Spleen (tissue), 11 donors: ENCODE data around the gene DPM2. TPM values are rescaled to one million over a fixed set of nuclear protein-coding genes. Genes with fewer than 3 reads are reported as not detected.

Experiments used
- DNase-seq: peaks from one replicate; pipeline ENCODE4 v3.0.0-alpha.2; 2020
- H3K27ac ChIP-seq, 8 donors: fragments of 200-600 bp; sonication (generic) in 7 of 8; 1 replicate in 4 of 8; 2 replicates in 4 of 8; pipeline versions ENCODE4 v1.5.0 to v1.8.0; 2016 to 2021; ENCODE audit warnings: inconsistent platforms in 4 of 8, mild to moderate bottlenecking in 4 of 8, moderate library complexity in 1 of 8
- H3K27me3 ChIP-seq, 7 donors: fragments of 200-600 bp; sonication (generic) in 6 of 7; replicated peaks in 1 of 7; 1 replicate in 4 of 7; 2 replicates in 3 of 7; pipeline versions ENCODE4 v1.5.0 to v1.8.0; 2016 to 2021; ENCODE audit warnings: inconsistent platforms in 3 of 7, mild to moderate bottlenecking in 1 of 7
- H3K36me3 ChIP-seq, 6 donors: fragments of 200-600 bp; sonication (generic) in 5 of 6; 1 replicate in 4 of 6; 2 replicates in 2 of 6; pipeline versions ENCODE4 v1.5.0 to v1.8.0; 2016 to 2021; ENCODE audit warnings: inconsistent platforms in 2 of 6
- H3K4me1 ChIP-seq, 6 donors: fragments of 200-600 bp; sonication (generic) in 5 of 6; 1 replicate in 3 of 6; 2 replicates in 3 of 6; pipeline versions ENCODE4 v1.5.0 to v1.8.0; 2016 to 2021; ENCODE audit warnings: inconsistent platforms in 3 of 6
- H3K4me3 ChIP-seq, 8 donors: fragments of 200-600 bp; sonication (generic) in 7 of 8; 1 replicate in 4 of 8; 2 replicates in 4 of 8; pipeline versions ENCODE4 v1.5.0 to v1.8.0; 2016 to 2021; ENCODE audit warnings: inconsistent platforms in 4 of 8, mild to moderate bottlenecking in 4 of 8, moderate library complexity in 2 of 8
- H3K9me3 ChIP-seq, 8 donors: fragments of 200-600 bp; sonication (generic) in 7 of 8; 1 replicate in 4 of 8; 2 replicates in 4 of 8; pipeline versions ENCODE4 v1.5.0 to v1.8.0; 2016 to 2021; ENCODE audit warnings: inconsistent platforms in 4 of 8
- POLR2A ChIP-seq, 3 donors: fragments of 450-650 bp; IDR thresholded peaks; one replicate each; pipeline ENCODE4 v1.5.1; 2017; ENCODE audit warnings: antibody characterized with exemption in 3 of 3, mild to moderate bottlenecking in 1 of 3
- POLR2AphosphoS5 ChIP-seq, 3 donors: sonication (generic); formaldehyde crosslinking; IDR thresholded peaks; one replicate each; pipeline ENCODE4 v1.5.1; 2017; ENCODE audit warnings: antibody characterized with exemption in 3 of 3
- WGBS, 5 donors: extraction: QIAGEN DNeasy Blood & Tissue Kit in 3 of 5; methylation state at CpG; one replicate each; pipeline versions ENCODE4 v1.1.5 to v1.1.7; 2013 to 2018; 5-methylcytosine and 5-hydroxymethylcytosine counted together
- intact Hi-C: fragments of 100-400 bp; cut with DNase I; formaldehyde crosslinking; loops from one replicate; pipeline ENCODE4 v1.15.0; 2023; ENCODE audit warnings: low total_unique reads
- polyA plus RNA-seq, 3 donors: library from polyadenylated mRNA; stranded (reverse); fragments of 200-250 nt; gene quantifications; one replicate each; pipeline ENCODE4 v1.2.1, GENCODE V29; 2013
- total RNA-seq, 7 donors: library from RNA; depleted of rRNA in 3 of 7; stranded (reverse); fragments of >200 nt in 3 of 7; fragmentation: NEBNext Ultra II Directional in 4 of 7; extraction: Animal tissue kit (Norgen Biotek cat#: 25700) in 4 of 7; gene quantifications; one replicate each; pipeline versions ENCODE4 v1.1.0 to v1.2.1, GENCODE V29; 2016 to 2021
- TF ChIP-seq, protein P1 (sequence below), 11 experiments: fragments of 200-600 bp in 7 of 11; fragments of 450-650 bp in 4 of 11; sonication (generic) in 4 of 11; IDR thresholded peaks in 8 of 11; conservative IDR thresholded peaks in 3 of 11; 1 replicate in 7 of 11; 2 replicates in 4 of 11; pipeline versions ENCODE4 v1.4.0 to v1.8.0; 2016 to 2021; ENCODE audit warnings: antibody characterized with exemption in 11 of 11, inconsistent platforms in 4 of 11, mild to moderate bottlenecking in 1 of 11
- donor health status: healthy with polysubstance abuse.
- donor health status: DM: no; HTN: no; CAD: no; lungs with moderate emphysema.
- donor health status: DM: no; HTN: no; CAD: no.
- donor health status: Bipolar disorder and iron deficiency.
- donor health status: healthy.
- donor health status: DM: no; HTN: no; CAD: no.
- donor health status: DM: yes; HTN: yes; CAD: no.

Gene DPM2
- total and polyA plus RNA-seq, 10 donors, result 19.5 to 33.8 (median 25.4) TPM

DNA sequence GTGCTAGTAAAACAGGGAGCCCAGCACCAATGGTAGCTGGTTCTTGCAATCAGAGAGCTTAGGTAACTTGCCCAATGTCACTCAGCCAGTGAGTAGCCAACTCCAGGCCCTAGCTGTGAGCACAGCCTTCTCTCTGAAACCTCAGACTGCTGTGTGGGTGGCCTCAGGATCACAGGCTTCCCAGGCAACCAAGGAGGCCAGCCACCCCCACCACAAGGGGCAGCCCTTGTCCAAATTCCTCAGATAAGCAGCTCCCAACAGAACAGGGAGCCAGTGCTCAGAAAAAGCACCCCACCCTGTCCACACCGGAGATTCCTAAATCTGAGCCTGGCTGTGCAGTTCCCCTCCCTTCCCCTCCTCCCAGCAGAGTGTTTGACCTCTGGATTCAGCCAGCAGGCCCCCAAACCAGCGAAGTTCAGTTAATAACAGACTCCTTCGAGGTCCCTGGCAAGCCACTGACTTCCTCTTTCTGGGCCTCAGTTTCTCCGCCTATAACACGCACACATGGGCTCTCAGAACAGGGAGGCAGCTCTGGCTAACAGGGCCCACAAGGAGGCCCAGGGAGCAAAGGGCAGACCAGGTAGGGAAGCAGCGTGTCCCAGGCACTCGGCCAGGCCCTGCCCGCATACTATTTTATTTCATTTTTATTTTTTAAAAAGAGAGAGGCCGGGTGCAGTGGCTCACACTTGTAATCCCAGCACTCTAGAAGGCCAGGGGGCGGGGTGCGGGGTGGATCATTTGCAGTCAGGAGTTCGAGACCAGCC lies 40.4 kb upstream of the DPM2 start:
- H3K4me1 ChIP-seq, result peaks cover 43 to 92% (median 91%) of the 10 kb centered on the region in 6 donors

DNA sequence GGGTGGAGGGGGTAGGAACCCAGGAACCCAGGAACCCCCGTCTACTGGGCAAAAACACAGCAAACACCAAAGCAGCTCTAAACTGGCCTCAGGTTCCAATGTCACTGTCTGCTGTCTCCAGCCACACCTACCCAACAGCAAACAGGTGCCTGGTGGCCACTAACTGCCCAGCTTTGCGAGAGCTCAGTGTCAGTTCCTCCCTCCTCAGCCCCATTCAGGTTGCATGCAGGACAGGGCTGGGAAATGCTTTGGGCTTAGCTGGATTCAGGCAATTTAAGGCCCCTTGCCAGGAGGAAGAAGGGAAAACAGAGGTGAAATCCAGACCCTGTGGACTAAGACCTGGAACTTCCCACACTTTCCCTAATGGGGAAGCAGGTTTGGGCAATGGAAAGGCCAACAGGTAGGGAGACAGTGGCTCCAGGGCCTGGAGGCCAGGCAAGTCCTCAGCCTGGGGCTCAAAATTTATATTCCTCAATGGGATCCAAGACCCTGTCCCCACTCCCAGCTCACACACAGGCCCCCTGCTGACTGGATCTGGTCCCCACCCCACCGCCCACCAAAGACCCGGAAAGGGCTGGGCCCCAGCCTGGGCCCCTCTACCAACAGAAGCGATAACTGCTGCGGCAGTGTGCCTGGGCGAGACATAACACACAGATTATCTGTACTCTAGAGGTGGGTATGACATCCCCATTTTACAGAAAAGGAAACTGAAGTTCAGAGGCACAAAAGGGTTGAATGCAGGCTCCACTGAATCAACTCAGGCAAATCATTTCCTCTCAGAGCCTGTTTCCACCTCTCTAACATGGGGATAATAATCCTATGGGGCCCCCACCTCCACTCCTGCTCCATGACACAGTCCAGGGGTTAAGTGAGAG lies 39.6 kb upstream of the DPM2 start:
- peak overlapping the region; percentile 7 to 94 (median 86) for H3K27ac ChIP-seq
- peaks cover 0 to 10% (median 0%) of the 10 kb centered on the region in 6 donors for H3K36me3 ChIP-seq
- peaks cover 0 to 12% (median 0%) of the 10 kb centered on the region in 7 donors for H3K27me3 ChIP-seq
- intact Hi-C loops, result no loop called here
- peak overlapping the region; percentile 12 to 94 (median 80) for H3K4me3 ChIP-seq
- peaks cover 49 to 94% (median 91%) of the 10 kb centered on the region in 6 donors for H3K4me1 ChIP-seq
- no peak for DNase-seq
- TF ChIP-seq POLR2A (IDR thresholded peaks at IDR 0.05) (no peak), POLR2AphosphoS5 (IDR thresholded peaks at IDR 0.05) (peak in 1 of 3 donors; percentile 24)
- WGBS, 5 donors, result 70 to 80% (median 70%) methylated on average over 6 to 7 of the region's 7 CpGs
- no peaks in the 10 kb centered on the region for H3K9me3 ChIP-seq

More for the DNA sequence above, 40.4 kb upstream of the DPM2 start:
- TF ChIP-seq, protein P1, sequence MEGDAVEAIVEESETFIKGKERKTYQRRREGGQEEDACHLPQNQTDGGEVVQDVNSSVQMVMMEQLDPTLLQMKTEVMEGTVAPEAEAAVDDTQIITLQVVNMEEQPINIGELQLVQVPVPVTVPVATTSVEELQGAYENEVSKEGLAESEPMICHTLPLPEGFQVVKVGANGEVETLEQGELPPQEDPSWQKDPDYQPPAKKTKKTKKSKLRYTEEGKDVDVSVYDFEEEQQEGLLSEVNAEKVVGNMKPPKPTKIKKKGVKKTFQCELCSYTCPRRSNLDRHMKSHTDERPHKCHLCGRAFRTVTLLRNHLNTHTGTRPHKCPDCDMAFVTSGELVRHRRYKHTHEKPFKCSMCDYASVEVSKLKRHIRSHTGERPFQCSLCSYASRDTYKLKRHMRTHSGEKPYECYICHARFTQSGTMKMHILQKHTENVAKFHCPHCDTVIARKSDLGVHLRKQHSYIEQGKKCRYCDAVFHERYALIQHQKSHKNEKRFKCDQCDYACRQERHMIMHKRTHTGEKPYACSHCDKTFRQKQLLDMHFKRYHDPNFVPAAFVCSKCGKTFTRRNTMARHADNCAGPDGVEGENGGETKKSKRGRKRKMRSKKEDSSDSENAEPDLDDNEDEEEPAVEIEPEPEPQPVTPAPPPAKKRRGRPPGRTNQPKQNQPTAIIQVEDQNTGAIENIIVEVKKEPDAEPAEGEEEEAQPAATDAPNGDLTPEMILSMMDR (IDR thresholded peaks at IDR 0.05 in 8 of 11, conservative IDR thresholded peaks at IDR 0.05 in 3 of 11), result no peak
- TF ChIP-seq POLR2A (IDR thresholded peaks at IDR 0.05), result no peak
- TF ChIP-seq POLR2AphosphoS5 (IDR thresholded peaks at IDR 0.05), result no peak
- Histone ChIP-seq H3K27me3 (peaks cover 0 to 12% (median 0%) of the 10 kb centered on the region in 7 donors), H3K36me3 (peaks cover 0 to 10% (median 0%) of the 10 kb centered on the region in 6 donors), H3K9me3 (no peaks in the 10 kb centered on the region), H3K4me3 (peak overlapping the region; percentile 65 to 94 (median 80)), H3K27ac (peak overlapping the region; percentile 8 to 94 (median 86))
- no peak for DNase-seq
- intact Hi-C loops, result no loop called here
- WGBS, 5 donors, result 59 to 74% (median 65%) methylated on average over 12 of the region's 12 CpGs

DNA sequence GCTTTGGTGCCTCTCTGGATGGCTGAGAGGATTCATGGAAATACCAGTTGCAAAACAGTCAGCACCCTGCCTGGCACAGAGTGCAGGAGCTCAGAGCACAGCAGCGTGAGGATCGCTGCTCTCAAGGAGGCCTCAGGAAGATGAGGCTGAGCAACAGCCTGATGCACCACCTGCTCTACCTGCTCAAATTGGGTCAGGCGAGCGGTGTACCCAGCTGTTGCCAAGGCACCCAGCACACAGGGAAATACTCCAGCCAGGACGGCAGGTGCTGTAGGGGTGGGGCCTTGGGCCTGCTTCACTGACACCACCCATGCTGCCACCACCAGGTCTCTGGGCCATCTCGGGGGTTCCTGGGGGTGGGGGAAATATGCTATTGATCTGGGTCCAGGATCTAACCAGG lies 38.8 kb upstream of the DPM2 start:
- Histone ChIP-seq H3K4me3 (peak overlapping the region in 7 of 8 donors; percentile 12 to 94 (median 82)), H3K27ac (peak overlapping the region in 4 of 8 donors; percentile 87 to 94 (median 90)), H3K36me3 (peaks cover 0 to 10% (median 0%) of the 10 kb centered on the region in 6 donors), H3K4me1 (peaks cover 57 to 94% (median 91%) of the 10 kb centered on the region in 6 donors), H3K27me3 (peaks cover 0 to 12% (median 0%) of the 10 kb centered on the region in 7 donors), H3K9me3 (no peaks in the 10 kb centered on the region)
- TF ChIP-seq, protein P1 (IDR thresholded peaks at IDR 0.05 in 8 of 11, conservative IDR thresholded peaks at IDR 0.05 in 3 of 11), result no peak
- intact Hi-C loops, result no loop called here
- no peak for DNase-seq
- 65 to 82% (median 68%) methylated on average over 5 to 6 of the region's 6 CpGs for WGBS, 5 donors

DNA sequence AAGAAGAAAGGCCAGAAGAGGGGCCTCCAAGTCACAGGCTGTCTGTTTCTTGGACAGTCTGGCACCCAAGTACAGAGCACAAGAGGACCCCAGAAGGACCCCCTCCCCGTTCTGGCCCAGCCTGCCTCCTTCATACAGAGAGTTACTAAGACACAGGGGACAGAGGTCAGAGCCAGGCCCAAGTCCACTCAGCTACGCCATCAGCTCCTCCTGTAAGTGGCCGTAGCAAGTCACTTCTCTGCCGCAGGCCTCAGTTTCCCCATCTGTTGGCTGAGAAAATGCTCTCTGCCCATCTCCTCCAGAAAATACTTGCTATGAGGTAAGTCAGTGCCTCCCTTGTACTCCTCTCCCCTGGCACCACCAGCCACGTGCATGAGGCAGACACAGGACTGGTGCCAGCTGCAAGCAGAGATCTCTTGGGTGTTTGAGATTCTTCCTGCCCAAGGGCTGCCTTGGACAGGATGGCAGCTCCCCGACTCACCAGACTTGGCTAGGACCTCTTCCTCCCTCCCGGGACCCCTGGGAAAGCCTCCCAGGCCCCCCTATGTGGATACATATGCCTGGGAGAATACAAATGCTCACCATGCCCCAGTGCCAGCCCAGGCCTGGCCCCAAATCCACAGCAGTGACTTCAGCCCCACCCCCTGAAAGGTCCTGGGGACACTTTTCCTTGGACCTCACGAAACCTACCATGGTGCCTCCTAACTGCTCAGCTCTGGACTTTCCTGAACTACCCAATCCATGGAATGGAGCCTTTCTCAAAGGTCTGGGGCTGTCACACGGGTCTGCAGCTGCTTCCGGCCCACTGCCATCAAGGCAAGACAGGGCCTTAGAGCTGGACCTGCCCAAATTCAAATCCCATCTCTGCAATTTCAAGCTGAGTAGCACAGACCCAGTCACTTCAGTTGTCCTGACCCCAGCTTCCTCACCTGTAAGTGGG lies 38.0 kb upstream of the DPM2 start:
- TF ChIP-seq, protein P1 (IDR thresholded peaks at IDR 0.05 in 8 of 11, conservative IDR thresholded peaks at IDR 0.05 in 3 of 11), result no peak
- TF ChIP-seq POLR2A (IDR thresholded peaks at IDR 0.05), result no peak
- no peak for TF ChIP-seq POLR2AphosphoS5 (IDR thresholded peaks at IDR 0.05)
- H3K27ac ChIP-seq, result peak overlapping the region in 7 of 8 donors; percentile 15 to 94 (median 85)
- peak overlapping the region in 5 of 8 donors; percentile 65 to 94 (median 87) for H3K4me3 ChIP-seq
- 70 to 86% (median 80%) methylated on average over 10 of the region's 10 CpGs for WGBS, 5 donors
- no peaks in the 10 kb centered on the region for H3K9me3 ChIP-seq
- peaks cover 0 to 10% (median 0%) of the 10 kb centered on the region in 6 donors for H3K36me3 ChIP-seq
- intact Hi-C loops, result no loop called here
- DNase-seq, result no peak
- H3K4me1 ChIP-seq, result peaks cover 65 to 97% (median 95%) of the 10 kb centered on the region in 6 donors
- peaks cover 0 to 12% (median 0%) of the 10 kb centered on the region in 7 donors for H3K27me3 ChIP-seq
